Measurements from ENCODE around the gene ACSL5. TPM values are rescaled to one million over a fixed set of nuclear protein-coding genes. Genes with fewer than 3 reads are reported as not detected.

ACSL5 gene
- total RNA-seq (10 to 100 TPM in 3 of 9 donors, 1 to 10 TPM in 6; 4.6 to 23.8 (median 7.0) TPM), polyA plus RNA-seq (1 to 10 TPM; 4.0 to 7.6 TPM)
- long read RNA-seq, donor 1, transcript ACSL5-203 (21 exons, 3,353 nt), result major isoform, 6 of 10 reads
- long read RNA-seq, donor 1, partial matches to known transcripts, result 2 of 10 reads
- long read RNA-seq, donor 1, other reads (novel, unspliced or antisense), result 1 of 10 reads
- long read RNA-seq, donor 2, transcript ACSL5-203 (21 exons, 3,353 nt), result major isoform, 20 of 44 reads
- long read RNA-seq, donor 2, partial matches to known transcripts, result 15 of 44 reads
- long read RNA-seq, donor 2, other reads (novel, unspliced or antisense), result 3 of 44 reads
- long read RNA-seq, donor 3, partial matches to known transcripts, result 4 of 7 reads
- long read RNA-seq, donor 3, other reads (novel, unspliced or antisense), result 1 of 7 reads

- WGBS, 4 donors, result 84 to 92% (median 86%) methylated on average over 4 of the region's 4 CpGs
- Histone ChIP-seq H3K36me3 (no peaks in the 10 kb centered on the region), H3K4me1 (peaks cover 0 to 38% (median 12%) of the 10 kb centered on the region in 12 donors), H3K27me3 (no peaks in the 10 kb centered on the region), H3K9me3 (no peaks in the 10 kb centered on the region), H3K27ac (peak within 1 kb of the TSS in 9 of 12 donors; percentile 65 to 96 (median 81)), H3K4me3 (no peak within 1 kb of the TSS)
- ATAC-seq, result no peak
- TF ChIP-seq POLR2A (IDR thresholded peaks at IDR 0.05), result no peak
- no peak for TF ChIP-seq CTCF (IDR thresholded peaks at IDR 0.05)
- intact Hi-C loops (cut with DNase I), result no loop called here
- no peak for DNase-seq
Measured at GRCh38 chr10:112373912-112374338, at the start of gene ACSL5. Gene ACSL5 (plus strand): TSS chr10:112374116. CDS start chr10:112394947, 20,831 bp downstream.

- Histone ChIP-seq H3K36me3 (no peaks in the 10 kb centered on the region), H3K27me3 (no peaks in the 10 kb centered on the region), H3K4me1 (no peaks in the 10 kb centered on the region), H3K9me3 (no peaks in the 10 kb centered on the region), H3K4me3 (no peak overlapping the region), H3K27ac (no peak overlapping the region)
- no peak for DNase-seq
- intact Hi-C loops (cut with DNase I), result no loop called here
- 81 to 86% (median 85%) methylated on average over 3 of the region's 3 CpGs for WGBS, 4 donors
- TF ChIP-seq CTCF (IDR thresholded peaks at IDR 0.05) (no peak), POLR2A (IDR thresholded peaks at IDR 0.05) (no peak)
- no peak for ATAC-seq
Measured at GRCh38 chr10:112327678-112328077, 46.2 kb upstream of the ACSL5 start.

- TF ChIP-seq POLR2A (IDR thresholded peaks at IDR 0.05) (no peak), CTCF (IDR thresholded peaks at IDR 0.05) (no peak)
Measured at GRCh38 chr10:112330162-112330561, 43.8 kb upstream of the ACSL5 start.

GRCh38 chr10:112330607-112331160 is 43.2 kb upstream of the ACSL5 start:
- no peak for TF ChIP-seq POLR2A (IDR thresholded peaks at IDR 0.05)
- no peak for TF ChIP-seq CTCF (IDR thresholded peaks at IDR 0.05)
- Histone ChIP-seq H3K27me3 (no peaks in the 10 kb centered on the region), H3K4me3 (no peak overlapping the region), H3K36me3 (no peaks in the 10 kb centered on the region), H3K4me1 (no peaks in the 10 kb centered on the region), H3K27ac (no peak overlapping the region), H3K9me3 (no peaks in the 10 kb centered on the region)
- ATAC-seq, result no peak
- 75 to 79% (median 78%) methylated on average over 1 of the region's 1 CpG for WGBS, 4 donors
- intact Hi-C loops (cut with DNase I), result no loop called here
- no peak for DNase-seq

More at GRCh38 chr10:112330162-112330561, 43.8 kb upstream of the ACSL5 start:
- no peaks in the 10 kb centered on the region for H3K4me1 ChIP-seq
- no peak overlapping the region for H3K4me3 ChIP-seq
- no peaks in the 10 kb centered on the region for H3K27me3 ChIP-seq
- intact Hi-C loops (cut with DNase I), result no loop called here
- no peak for ATAC-seq
- H3K27ac ChIP-seq, result no peak overlapping the region
- no peaks in the 10 kb centered on the region for H3K9me3 ChIP-seq
- no peaks in the 10 kb centered on the region for H3K36me3 ChIP-seq
- 61 to 74% (median 63%) methylated on average over 4 of the region's 4 CpGs for WGBS, 4 donors
- no peak for DNase-seq
